ENCODE results near the gene SGPP2.

The SGPP2 gene

GRCh38 chr2:222470802-222471468, 46.6 kb downstream of the SGPP2 start:
- Histone ChIP-seq H3K4me3 (ENCODE audit: extremely low read depth, insufficient read depth, low read length, poor library complexity, severe bottlenecking) (no peak overlapping the region), H3K4me1 (ENCODE audit: control insufficient read depth, insufficient read depth, low read length, poor library complexity, severe bottlenecking) (no peaks in the 10 kb centered on the region), H3K27ac (ENCODE audit: low read depth, low read length, severe bottlenecking) (no peak overlapping the region), H3K36me3 (ENCODE audit: control insufficient read depth, insufficient read depth, low read length) (no peaks in the 10 kb centered on the region), H3K9me3 (ENCODE audit: control insufficient read depth, low read length) (no peaks in the 10 kb centered on the region)
- 49 to 80% methylated on average over 1 to 2 of the region's 5 CpGs for WGBS, 2 experiments (ENCODE audit: insufficient coverage in 2 of 2)

- no peaks in the 10 kb centered on the region for H3K36me3 ChIP-seq (ENCODE audit: control insufficient read depth, insufficient read depth, low read length)
- no peak overlapping the region for H3K4me3 ChIP-seq (ENCODE audit: extremely low read depth, insufficient read depth, low read length, poor library complexity, severe bottlenecking)
- WGBS, 2 experiments (ENCODE audit: insufficient coverage in 2 of 2): 19 to 27% methylated on average over 12 to 13 of the region's 14 CpGs
Measured at GRCh38 chr2:222477962-222478608, 53.7 kb downstream of the SGPP2 start.

GRCh38 chr2:222479859-222480258, 55.5 kb downstream of the SGPP2 start:
- no peak overlapping the region for H3K4me3 ChIP-seq (ENCODE audit: extremely low read depth, insufficient read depth, low read length, poor library complexity, severe bottlenecking)
- H3K36me3 ChIP-seq (ENCODE audit: control insufficient read depth, insufficient read depth, low read length): no peaks in the 10 kb centered on the region
- no peak overlapping the region for H3K27ac ChIP-seq (ENCODE audit: low read depth, low read length, severe bottlenecking)
- H3K4me1 ChIP-seq (ENCODE audit: control insufficient read depth, insufficient read depth, low read length, poor library complexity, severe bottlenecking): no peaks in the 10 kb centered on the region
- no peaks in the 10 kb centered on the region for H3K9me3 ChIP-seq (ENCODE audit: control insufficient read depth, low read length)

More at GRCh38 chr2:222477962-222478608, 53.7 kb downstream of the SGPP2 start:
- Histone ChIP-seq H3K9me3 (ENCODE audit: control insufficient read depth, low read length) (no peaks in the 10 kb centered on the region), H3K27ac (ENCODE audit: low read depth, low read length, severe bottlenecking) (no peak overlapping the region), H3K4me1 (ENCODE audit: control insufficient read depth, insufficient read depth, low read length, poor library complexity, severe bottlenecking) (no peaks in the 10 kb centered on the region)

GRCh38 chr2:222480497-222480896, 56.2 kb downstream of the SGPP2 start:
- Histone ChIP-seq H3K27ac (ENCODE audit: low read depth, low read length, severe bottlenecking) (no peak overlapping the region), H3K36me3 (ENCODE audit: control insufficient read depth, insufficient read depth, low read length) (no peaks in the 10 kb centered on the region), H3K4me3 (ENCODE audit: extremely low read depth, insufficient read depth, low read length, poor library complexity, severe bottlenecking) (no peak overlapping the region), H3K9me3 (ENCODE audit: control insufficient read depth, low read length) (no peaks in the 10 kb centered on the region), H3K4me1 (ENCODE audit: control insufficient read depth, insufficient read depth, low read length, poor library complexity, severe bottlenecking) (no peaks in the 10 kb centered on the region)
- 91 to 93% methylated on average over 4 of the region's 5 CpGs for WGBS, 2 experiments (ENCODE audit: insufficient coverage in 2 of 2)

GRCh38 chr2:222481941-222482340, 57.6 kb downstream of the SGPP2 start:
- H3K9me3 ChIP-seq (ENCODE audit: control insufficient read depth, low read length): no peaks in the 10 kb centered on the region
- H3K4me1 ChIP-seq (ENCODE audit: control insufficient read depth, insufficient read depth, low read length, poor library complexity, severe bottlenecking): no peaks in the 10 kb centered on the region
- H3K27ac ChIP-seq (ENCODE audit: low read depth, low read length, severe bottlenecking): no peak overlapping the region
- no peak overlapping the region for H3K4me3 ChIP-seq (ENCODE audit: extremely low read depth, insufficient read depth, low read length, poor library complexity, severe bottlenecking)
- H3K36me3 ChIP-seq (ENCODE audit: control insufficient read depth, insufficient read depth, low read length): no peaks in the 10 kb centered on the region

- Histone ChIP-seq H3K27ac (ENCODE audit: low read depth, low read length, severe bottlenecking) (no peak overlapping the region), H3K4me1 (ENCODE audit: control insufficient read depth, insufficient read depth, low read length, poor library complexity, severe bottlenecking) (no peaks in the 10 kb centered on the region), H3K4me3 (ENCODE audit: extremely low read depth, insufficient read depth, low read length, poor library complexity, severe bottlenecking) (no peak overlapping the region), H3K9me3 (ENCODE audit: control insufficient read depth, low read length) (no peaks in the 10 kb centered on the region), H3K36me3 (ENCODE audit: control insufficient read depth, insufficient read depth, low read length) (no peaks in the 10 kb centered on the region)
- WGBS, 2 experiments (ENCODE audit: insufficient coverage in 2 of 2): 45 to 55% methylated on average over 2 to 3 of the region's 3 CpGs
Measured at GRCh38 chr2:222483513-222484039, 59.2 kb downstream of the SGPP2 start.

DNA sequence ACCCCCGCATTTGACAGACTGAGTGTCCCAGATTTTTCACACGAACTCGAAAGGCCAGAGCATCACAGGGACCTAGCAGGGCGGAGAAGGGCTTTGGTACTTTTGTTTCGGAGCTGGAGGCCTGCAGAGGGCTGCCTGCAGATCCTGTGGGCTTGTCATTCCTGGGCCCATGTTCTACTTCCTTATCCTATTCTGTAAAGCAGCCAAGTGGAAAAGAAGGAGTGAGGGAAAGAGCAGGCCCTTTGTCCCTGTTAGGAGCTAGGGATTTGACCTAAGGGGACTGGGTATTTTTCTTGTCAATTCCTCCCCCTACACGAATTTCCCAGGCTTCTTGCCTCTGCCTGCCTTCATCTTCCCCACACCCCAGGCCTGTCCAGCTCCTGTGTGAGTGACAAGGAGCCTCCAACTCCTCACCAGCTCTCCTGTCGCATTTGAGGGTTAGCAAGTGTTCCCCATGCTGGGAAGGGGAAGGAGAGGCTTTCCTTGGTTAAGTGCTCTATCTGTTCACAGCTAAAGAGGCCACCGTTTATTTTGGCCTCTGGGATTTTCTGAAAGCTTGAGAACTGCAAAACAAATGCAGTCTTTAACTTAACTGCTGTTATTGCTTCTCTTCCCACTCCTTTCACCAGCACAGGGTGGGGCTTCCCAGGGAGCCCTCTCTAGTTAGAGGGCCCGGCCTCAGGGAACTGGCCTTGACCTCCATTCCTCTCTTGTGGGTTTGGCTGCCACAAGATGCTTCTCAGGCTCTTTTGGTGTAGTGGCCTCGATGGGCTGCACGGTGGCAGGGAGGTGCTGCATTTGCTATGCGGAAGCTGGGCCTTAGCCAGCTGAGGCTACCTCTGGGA, 61.2 kb downstream of the SGPP2 start:
- no peaks in the 10 kb centered on the region for H3K4me1 ChIP-seq (ENCODE audit: control insufficient read depth, insufficient read depth, low read length, poor library complexity, severe bottlenecking)
- H3K9me3 ChIP-seq (ENCODE audit: control insufficient read depth, low read length): no peaks in the 10 kb centered on the region
- H3K4me3 ChIP-seq (ENCODE audit: extremely low read depth, insufficient read depth, low read length, poor library complexity, severe bottlenecking): no peak overlapping the region
- no peak overlapping the region for H3K27ac ChIP-seq (ENCODE audit: low read depth, low read length, severe bottlenecking)
- H3K36me3 ChIP-seq (ENCODE audit: control insufficient read depth, insufficient read depth, low read length): no peaks in the 10 kb centered on the region
- WGBS, 2 experiments (ENCODE audit: insufficient coverage in 2 of 2): 78 to 81% methylated on average over 9 of the region's 12 CpGs

GRCh38 chr2:222490131-222490530, 65.8 kb downstream of the SGPP2 start:
- peaks cover 9% of the 10 kb centered on the region for H3K9me3 ChIP-seq (ENCODE audit: control insufficient read depth, low read length)
- H3K4me1 ChIP-seq (ENCODE audit: control insufficient read depth, insufficient read depth, low read length, poor library complexity, severe bottlenecking): no peaks in the 10 kb centered on the region
- no peak overlapping the region for H3K4me3 ChIP-seq (ENCODE audit: extremely low read depth, insufficient read depth, low read length, poor library complexity, severe bottlenecking)
- no peaks in the 10 kb centered on the region for H3K36me3 ChIP-seq (ENCODE audit: control insufficient read depth, insufficient read depth, low read length)
- no peak overlapping the region for H3K27ac ChIP-seq (ENCODE audit: low read depth, low read length, severe bottlenecking)

GRCh38 chr2:222492683-222493082, 68.3 kb downstream of the SGPP2 start:
- H3K36me3 ChIP-seq (ENCODE audit: control insufficient read depth, insufficient read depth, low read length): no peaks in the 10 kb centered on the region
- no peaks in the 10 kb centered on the region for H3K4me1 ChIP-seq (ENCODE audit: control insufficient read depth, insufficient read depth, low read length, poor library complexity, severe bottlenecking)
- H3K4me3 ChIP-seq (ENCODE audit: extremely low read depth, insufficient read depth, low read length, poor library complexity, severe bottlenecking): no peak overlapping the region
- H3K9me3 ChIP-seq (ENCODE audit: control insufficient read depth, low read length): peaks cover 9% of the 10 kb centered on the region
- no peak overlapping the region for H3K27ac ChIP-seq (ENCODE audit: low read depth, low read length, severe bottlenecking)

DNA sequence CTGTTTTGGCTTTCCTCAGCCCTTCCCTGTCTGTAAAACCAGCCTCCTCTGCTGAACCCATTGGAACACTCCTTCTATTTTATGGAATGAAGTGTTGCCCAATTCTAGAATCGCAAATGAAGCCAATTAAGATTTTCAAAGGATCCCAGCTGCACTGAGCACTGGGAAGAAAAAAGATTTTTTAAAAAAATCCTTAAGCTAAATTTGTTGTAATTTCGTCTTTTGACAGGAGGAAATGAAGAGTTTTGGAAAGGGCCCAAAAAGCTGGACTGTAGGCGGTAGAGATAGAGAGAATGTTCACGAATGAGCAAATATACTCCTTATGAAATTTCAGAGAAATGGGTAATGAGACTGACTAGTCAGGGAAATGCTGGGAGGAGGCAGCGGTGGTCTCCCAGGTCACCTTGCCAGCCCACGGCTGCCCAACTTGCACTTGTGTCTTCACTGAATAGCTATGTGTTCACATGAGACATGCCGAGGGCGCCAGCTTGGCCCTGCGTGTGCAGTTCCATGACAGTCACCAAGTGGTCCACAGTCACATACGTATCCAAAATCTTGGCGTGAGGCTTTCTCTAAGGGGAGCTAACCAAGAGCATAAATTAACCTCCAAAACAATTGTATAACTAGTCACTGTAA, 69.9 kb downstream of the SGPP2 start:
- H3K9me3 ChIP-seq (ENCODE audit: control insufficient read depth, low read length): peaks cover 9% of the 10 kb centered on the region
- H3K36me3 ChIP-seq (ENCODE audit: control insufficient read depth, insufficient read depth, low read length): no peaks in the 10 kb centered on the region
- no peak overlapping the region for H3K27ac ChIP-seq (ENCODE audit: low read depth, low read length, severe bottlenecking)
- no peak overlapping the region for H3K4me3 ChIP-seq (ENCODE audit: extremely low read depth, insufficient read depth, low read length, poor library complexity, severe bottlenecking)
- WGBS, 2 experiments (ENCODE audit: insufficient coverage in 2 of 2): 86 to 95% methylated on average over 8 to 10 of the region's 11 CpGs
- H3K4me1 ChIP-seq (ENCODE audit: control insufficient read depth, insufficient read depth, low read length, poor library complexity, severe bottlenecking): no peaks in the 10 kb centered on the region
